ENCODE results near the gene PFDN1.
"Not testable (repeated sequence)": the region's sequence is repeated elsewhere in the genome, so short reads cannot be mapped to it uniquely, and the experiment has no call there.

PFDN1 gene

GRCh38 chr5:140302786-140303639 lies at the start of gene PFDN1:
Gene PFDN1 (minus strand): TSS chr5:140303101. CDS start chr5:140303073, 28 bp downstream.
- peak; percentile 81 to 85 for DNase-seq (ENCODE audit: low read depth in 2 of 2)

GRCh38 chr5:140351609-140352334 lies 48.9 kb upstream of the PFDN1 start:
- DNase-seq (ENCODE audit: low read depth in 2 of 2) = peak in 1 of 2 donors; percentile 76

GRCh38 chr5:140349244-140349643 lies 46.3 kb upstream of the PFDN1 start:
- DNase-seq (ENCODE audit: low read depth in 2 of 2) = no peak

GRCh38 chr5:140348104-140348503 lies 45.2 kb upstream of the PFDN1 start:
- no peak for DNase-seq (ENCODE audit: low read depth in 2 of 2)

- DNase-seq (ENCODE audit: low read depth in 2 of 2) = no peak
These were observed 44.5 kb upstream of the PFDN1 start for GRCh38 chr5:140347360-140347759.

GRCh38 chr5:140346348-140347221 lies 43.7 kb upstream of the PFDN1 start, which contains the start of gene HBEGF:
Gene HBEGF (minus strand): TSS chr5:140346603. CDS start chr5:140346328, 275 bp downstream.
- peak in 1 of 2 donors; percentile 39 for DNase-seq (ENCODE audit: low read depth in 2 of 2)

GRCh38 chr5:140345919-140346347 lies 43.0 kb upstream of the PFDN1 start:
- no peak for DNase-seq (ENCODE audit: low read depth in 2 of 2)

GRCh38 chr5:140344683-140345423 lies 42.0 kb upstream of the PFDN1 start:
- DNase-seq (ENCODE audit: low read depth in 2 of 2) = no peak

GRCh38 chr5:140343849-140344248 lies 40.9 kb upstream of the PFDN1 start:
- not testable (repeated sequence) for DNase-seq (ENCODE audit: low read depth in 2 of 2)

GRCh38 chr5:140342896-140343295 lies 40.0 kb upstream of the PFDN1 start:
- no peak for DNase-seq (ENCODE audit: low read depth in 2 of 2)

GRCh38 chr5:140342287-140342686 lies 39.4 kb upstream of the PFDN1 start:
- DNase-seq (ENCODE audit: low read depth in 2 of 2) = no peak

- no peak for DNase-seq (ENCODE audit: low read depth in 2 of 2)
These were observed 38.7 kb upstream of the PFDN1 start for GRCh38 chr5:140341591-140341990.

- DNase-seq (ENCODE audit: low read depth in 2 of 2) = no peak
These were observed 37.8 kb upstream of the PFDN1 start for GRCh38 chr5:140340605-140341121.

GRCh38 chr5:140339636-140340035 lies 36.7 kb upstream of the PFDN1 start:
- no peak for DNase-seq (ENCODE audit: low read depth in 2 of 2)

- DNase-seq (ENCODE audit: low read depth in 2 of 2) = no peak
These were observed 36.0 kb upstream of the PFDN1 start for GRCh38 chr5:140338908-140339307.

GRCh38 chr5:140338336-140338735 lies 35.4 kb upstream of the PFDN1 start:
- no peak for DNase-seq (ENCODE audit: low read depth in 2 of 2)

GRCh38 chr5:140337880-140338279 lies 35.0 kb upstream of the PFDN1 start:
- no peak for DNase-seq (ENCODE audit: low read depth in 2 of 2)

- no peak for DNase-seq (ENCODE audit: low read depth in 2 of 2)
These were observed 33.5 kb upstream of the PFDN1 start for GRCh38 chr5:140336388-140336787.

GRCh38 chr5:140331638-140332037 lies 28.7 kb upstream of the PFDN1 start:
- DNase-seq (ENCODE audit: low read depth in 2 of 2) = no peak

- no peak for DNase-seq (ENCODE audit: low read depth in 2 of 2)
These were observed 27.0 kb upstream of the PFDN1 start for GRCh38 chr5:140329739-140330481.

Measured in activated CD4-positive, alpha-beta T cell treated with anti-CD3 and anti-CD28 coated beads for 24 hours (primary cell).